ENCODE data around the gene FRMD5.

DNA sequence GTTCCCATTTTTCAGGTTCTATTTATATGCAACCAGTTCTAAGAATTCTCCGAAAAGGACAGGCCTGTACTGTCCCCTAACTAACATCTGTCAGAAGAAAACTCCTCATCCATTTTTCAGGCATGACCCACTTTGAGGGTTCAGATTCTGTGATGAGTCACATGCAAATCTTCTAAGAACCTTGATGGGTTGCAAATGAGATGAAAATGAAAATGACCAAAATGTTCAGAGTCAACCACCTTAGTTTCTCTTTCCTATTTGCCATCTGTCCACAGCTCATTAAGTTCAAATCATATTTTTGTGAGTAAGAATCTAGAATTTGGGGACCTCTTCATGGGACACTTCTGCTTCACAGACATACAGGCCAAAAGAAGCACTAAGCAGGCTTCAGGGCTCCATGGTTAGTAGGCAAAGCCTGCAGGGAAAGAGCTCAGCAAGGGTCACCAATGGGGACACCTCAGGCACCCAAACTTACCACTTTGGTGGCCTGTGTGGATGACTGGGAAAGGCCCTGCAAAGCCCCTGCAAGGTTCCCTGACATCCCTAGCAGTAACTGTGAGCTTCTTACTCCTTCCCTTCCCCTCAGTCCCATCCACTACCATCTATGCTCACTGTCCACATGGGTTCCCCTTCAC is 246.3 kb downstream of the FRMD5 start:
- TF ChIP-seq CTCF (conservative IDR thresholded peaks at IDR 0.05; ENCODE audit: low read depth in 2 of 2) (no peak), POLR2AphosphoS5 (IDR thresholded peaks at IDR 0.05; ENCODE audit: low read depth) (no peak), EZH2 (IDR thresholded peaks at IDR 0.05; ENCODE audit: low read depth, unreplicated experiment) (no peak), CREB1 (CRISPR knock-in tag; IDR thresholded peaks at IDR 0.05; ENCODE audit: low read depth) (no peak), JUNB (IDR thresholded peaks at IDR 0.05; ENCODE audit: unreplicated experiment) (no peak), NANOG (IDR thresholded peaks at IDR 0.05; ENCODE audit: borderline replicate concordance) (no peak), EZH2phosphoT487 (IDR thresholded peaks at IDR 0.05; ENCODE audit: unreplicated experiment) (no peak), STAT1 (IDR thresholded peaks at IDR 0.05; ENCODE audit: unreplicated experiment) (no peak), ZNF114 (CRISPR knock-in tag; IDR thresholded peaks at IDR 0.05) (no peak), ZNF331 (CRISPR knock-in tag; IDR thresholded peaks at IDR 0.05; ENCODE audit: low read depth) (no peak), ZNF462 (CRISPR knock-in tag; IDR thresholded peaks at IDR 0.05) (no peak)
- TF ChIP-seq, protein P1, sequence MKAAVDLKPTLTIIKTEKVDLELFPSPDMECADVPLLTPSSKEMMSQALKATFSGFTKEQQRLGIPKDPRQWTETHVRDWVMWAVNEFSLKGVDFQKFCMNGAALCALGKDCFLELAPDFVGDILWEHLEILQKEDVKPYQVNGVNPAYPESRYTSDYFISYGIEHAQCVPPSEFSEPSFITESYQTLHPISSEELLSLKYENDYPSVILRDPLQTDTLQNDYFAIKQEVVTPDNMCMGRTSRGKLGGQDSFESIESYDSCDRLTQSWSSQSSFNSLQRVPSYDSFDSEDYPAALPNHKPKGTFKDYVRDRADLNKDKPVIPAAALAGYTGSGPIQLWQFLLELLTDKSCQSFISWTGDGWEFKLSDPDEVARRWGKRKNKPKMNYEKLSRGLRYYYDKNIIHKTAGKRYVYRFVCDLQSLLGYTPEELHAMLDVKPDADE (IDR thresholded peaks at IDR 0.05), result no peak
- TF ChIP-seq, protein P2, sequence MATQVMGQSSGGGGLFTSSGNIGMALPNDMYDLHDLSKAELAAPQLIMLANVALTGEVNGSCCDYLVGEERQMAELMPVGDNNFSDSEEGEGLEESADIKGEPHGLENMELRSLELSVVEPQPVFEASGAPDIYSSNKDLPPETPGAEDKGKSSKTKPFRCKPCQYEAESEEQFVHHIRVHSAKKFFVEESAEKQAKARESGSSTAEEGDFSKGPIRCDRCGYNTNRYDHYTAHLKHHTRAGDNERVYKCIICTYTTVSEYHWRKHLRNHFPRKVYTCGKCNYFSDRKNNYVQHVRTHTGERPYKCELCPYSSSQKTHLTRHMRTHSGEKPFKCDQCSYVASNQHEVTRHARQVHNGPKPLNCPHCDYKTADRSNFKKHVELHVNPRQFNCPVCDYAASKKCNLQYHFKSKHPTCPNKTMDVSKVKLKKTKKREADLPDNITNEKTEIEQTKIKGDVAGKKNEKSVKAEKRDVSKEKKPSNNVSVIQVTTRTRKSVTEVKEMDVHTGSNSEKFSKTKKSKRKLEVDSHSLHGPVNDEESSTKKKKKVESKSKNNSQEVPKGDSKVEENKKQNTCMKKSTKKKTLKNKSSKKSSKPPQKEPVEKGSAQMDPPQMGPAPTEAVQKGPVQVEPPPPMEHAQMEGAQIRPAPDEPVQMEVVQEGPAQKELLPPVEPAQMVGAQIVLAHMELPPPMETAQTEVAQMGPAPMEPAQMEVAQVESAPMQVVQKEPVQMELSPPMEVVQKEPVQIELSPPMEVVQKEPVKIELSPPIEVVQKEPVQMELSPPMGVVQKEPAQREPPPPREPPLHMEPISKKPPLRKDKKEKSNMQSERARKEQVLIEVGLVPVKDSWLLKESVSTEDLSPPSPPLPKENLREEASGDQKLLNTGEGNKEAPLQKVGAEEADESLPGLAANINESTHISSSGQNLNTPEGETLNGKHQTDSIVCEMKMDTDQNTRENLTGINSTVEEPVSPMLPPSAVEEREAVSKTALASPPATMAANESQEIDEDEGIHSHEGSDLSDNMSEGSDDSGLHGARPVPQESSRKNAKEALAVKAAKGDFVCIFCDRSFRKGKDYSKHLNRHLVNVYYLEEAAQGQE (IDR thresholded peaks at IDR 0.05; ENCODE audit: unreplicated experiment), result no peak

Measured in GM23338 (cell line).